HTERT RPE-1 (cell line): Measurements from ENCODE around the gene BUD13.

ENCODE experiments used
- in situ Hi-C: fragments of 300-500 bp; cut with MboI; formaldehyde crosslinking; loops from 4 replicates; pipeline ENCODE4 v1.14.3; 2020; ENCODE audit warnings: low sequenced_read_pairs

The BUD13 gene

GRCh38 chr11:116792869-116793771 is 20.3 kb upstream of the BUD13 start:
- in situ Hi-C loops: no loop called here

- in situ Hi-C loops: no loop called here
Observed at GRCh38 chr11:116792144-116792868, 19.5 kb upstream of the BUD13 start.

DNA sequence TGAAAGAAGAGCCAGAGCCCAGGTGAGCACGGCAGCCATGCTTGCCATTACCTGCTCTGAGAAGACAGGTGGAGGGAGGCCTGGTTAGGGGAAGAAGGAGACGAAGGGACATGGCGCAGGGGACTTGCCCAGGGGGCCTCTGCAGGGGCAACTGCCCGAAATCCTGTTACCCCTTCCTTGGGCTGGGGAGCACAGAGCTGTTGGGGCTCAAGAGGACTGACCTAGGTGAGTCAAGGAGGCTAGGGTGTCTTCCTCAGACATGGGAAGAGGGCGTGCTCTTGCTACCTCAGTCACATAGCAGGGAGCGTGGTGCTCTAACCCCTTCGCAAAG is 19.0 kb upstream of the BUD13 start, which contains the start of gene APOA5:
Gene APOA5, minus strand, starts transcription at position 67 of the 331 bp plus-strand sequence. Its CDS starts 19 bp downstream, at position 48.
- in situ Hi-C loops: no loop called here

- in situ Hi-C loops: no loop called here
Observed at GRCh38 chr11:116791002-116791812, 18.4 kb upstream of the BUD13 start.

GRCh38 chr11:116790167-116791001 is 17.6 kb upstream of the BUD13 start:
- in situ Hi-C loops: no loop called here

GRCh38 chr11:116788975-116789374 is 16.2 kb upstream of the BUD13 start:
- in situ Hi-C loops: no loop called here

DNA sequence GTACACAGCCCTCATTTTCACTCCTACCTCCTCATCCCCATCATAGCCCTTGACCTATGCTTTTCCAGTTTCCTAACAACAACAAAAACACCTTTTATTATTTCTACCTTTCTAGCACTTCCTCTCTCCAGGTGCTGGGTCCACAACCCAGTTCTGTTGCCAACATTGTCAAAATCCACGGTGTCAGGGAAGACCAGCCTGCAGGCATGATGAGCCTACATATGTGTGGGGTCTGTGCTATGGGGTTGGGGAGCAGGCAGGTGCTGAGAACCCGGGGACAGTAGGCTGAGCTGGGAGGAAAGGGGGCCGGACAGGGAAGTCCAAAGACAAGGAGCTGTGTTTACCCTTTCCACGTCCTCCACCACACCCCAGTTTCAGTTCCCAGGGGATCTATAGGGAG is 15.7 kb upstream of the BUD13 start:
- in situ Hi-C loops: no loop called here

GRCh38 chr11:116787786-116788486 is 15.1 kb upstream of the BUD13 start, which contains the start of gene ZPR1:
TSS of gene ZPR1 (minus strand) at chr11:116788023. CDS start at chr11:116787990, 33 bp downstream.
- in situ Hi-C loops: no loop called here

DNA sequence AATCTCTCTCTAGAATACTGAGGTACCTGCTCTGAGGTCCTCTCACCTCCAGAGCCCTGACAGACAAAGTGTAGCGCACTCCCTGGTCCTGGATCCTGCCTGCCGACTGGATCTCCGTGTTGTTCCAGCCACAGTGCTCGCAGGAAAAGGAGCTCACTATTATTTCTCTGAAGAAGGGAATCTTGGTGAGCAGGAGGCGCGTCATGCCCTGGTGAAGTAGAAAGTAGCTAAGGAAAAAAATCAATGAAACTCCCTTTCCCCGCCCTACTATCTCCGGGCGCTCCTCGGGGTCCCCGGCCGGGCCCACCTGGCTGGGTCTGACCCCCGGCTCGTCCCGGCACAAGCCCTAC is 14.6 kb upstream of the BUD13 start:
- in situ Hi-C loops: no loop called here

DNA sequence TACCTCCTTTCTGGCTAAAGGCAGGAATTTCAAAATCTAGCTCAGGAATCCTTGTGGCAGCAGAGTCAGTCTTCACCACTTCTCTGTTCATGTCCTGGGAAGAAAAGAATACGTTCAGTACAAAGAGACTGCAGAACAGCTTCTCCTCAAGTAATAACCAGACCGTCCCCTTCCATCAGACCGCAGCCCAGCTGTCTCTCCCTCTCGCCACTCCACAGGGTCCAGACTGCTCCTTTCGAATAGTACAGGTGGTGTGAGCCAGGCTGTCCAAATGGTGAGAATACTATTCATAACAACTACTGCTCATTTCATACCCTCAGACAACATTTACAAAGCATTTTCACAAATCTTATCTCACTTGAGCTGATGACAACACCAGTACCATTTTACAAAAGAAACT is 14.2 kb upstream of the BUD13 start:
- in situ Hi-C loops: no loop called here

DNA sequence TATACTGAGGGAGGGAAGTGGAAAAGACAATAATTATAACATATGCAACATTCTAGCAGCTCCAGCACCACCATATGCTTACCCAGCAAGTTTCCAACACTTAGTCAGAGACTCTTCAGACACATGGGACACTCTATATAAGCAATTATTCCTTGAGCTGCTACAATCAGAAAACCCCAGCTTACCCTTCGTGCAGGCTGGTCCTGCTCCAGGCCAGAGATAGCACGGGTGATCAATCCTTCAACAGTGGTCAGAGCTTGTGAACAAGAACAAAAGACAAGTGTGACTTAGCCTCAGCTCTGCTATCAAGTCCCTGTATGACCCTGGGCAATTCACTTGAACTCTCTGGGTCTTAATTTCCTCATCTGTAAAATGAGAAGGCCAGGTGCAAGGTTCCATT is 13.5 kb upstream of the BUD13 start:
- in situ Hi-C loops: no loop called here

GRCh38 chr11:116782728-116783127 is 9.9 kb upstream of the BUD13 start:
- in situ Hi-C loops: no loop called here

- in situ Hi-C loops: no loop called here
Observed at GRCh38 chr11:116778556-116778955, 5.8 kb upstream of the BUD13 start.

DNA sequence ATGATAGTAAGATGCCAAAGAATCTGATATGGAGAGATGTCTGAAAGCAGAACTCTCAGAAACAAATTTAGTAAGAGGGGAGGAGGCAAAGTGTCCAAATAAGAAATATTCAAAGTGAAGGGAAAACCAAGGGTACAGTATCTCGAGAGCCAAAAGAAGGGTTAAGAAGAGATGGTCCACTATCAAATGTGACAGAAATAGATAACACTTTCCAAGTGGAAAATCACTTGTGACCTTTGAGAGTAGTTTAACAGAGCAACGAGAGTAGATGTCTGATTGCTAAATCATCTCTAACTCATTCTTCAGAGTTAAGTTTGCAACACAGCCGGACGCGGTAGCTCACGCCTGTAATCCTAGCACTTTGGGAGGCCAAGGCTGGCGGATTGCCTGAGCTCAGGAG is 4.3 kb upstream of the BUD13 start:
- in situ Hi-C loops: no loop called here

- in situ Hi-C loops: no loop called here
Observed at GRCh38 chr11:116776522-116776984, 3.8 kb upstream of the BUD13 start.

DNA sequence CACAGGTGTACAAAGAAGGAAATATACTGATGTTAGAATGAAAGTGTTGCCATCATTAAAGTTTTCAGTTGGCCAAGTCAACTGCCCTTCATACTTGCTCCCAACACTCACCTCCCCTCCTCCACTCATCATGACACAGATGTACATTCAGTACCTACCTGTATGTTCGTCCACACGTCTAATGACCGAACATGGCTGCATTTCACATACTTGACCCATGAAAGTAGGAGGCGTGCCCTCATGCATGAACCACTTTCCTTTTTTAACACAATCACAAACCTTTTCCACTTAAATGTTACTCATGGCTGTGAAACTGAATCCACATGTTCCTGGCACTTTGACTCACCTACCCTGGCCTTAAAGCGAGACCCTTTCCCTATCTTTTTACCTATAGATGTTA is 3.2 kb upstream of the BUD13 start:
- in situ Hi-C loops: no loop called here

- in situ Hi-C loops: no loop called here
Observed at GRCh38 chr11:116774661-116775060, 1.9 kb upstream of the BUD13 start.

GRCh38 chr11:116773203-116774097 is 663 bp upstream of the BUD13 start:
- in situ Hi-C loops: no loop called here

- in situ Hi-C loops: no loop called here
Observed at GRCh38 chr11:116771935-116772334, 852 bp downstream of the BUD13 start.
